GM19025 (cell line): Measurements from ENCODE around the gene TXNRD2.

Source experiments
- ATAC-seq: cut with Tn5 transposase; IDR thresholded peaks from one replicate; pipeline ENCODE4 v1.9.1; 2021; ENCODE audit warnings: mild to moderate bottlenecking, low read depth, moderate library complexity; ENCODE audit not compliant: unreplicated experiment

TXNRD2 gene

GRCh38 chr22:19981171-19981960 is 39.7 kb upstream of the TXNRD2 start:
- ATAC-seq = no peak

GRCh38 chr22:19980766-19981165 is 39.1 kb upstream of the TXNRD2 start:
- no peak for ATAC-seq

GRCh38 chr22:19979712-19980493 is 38.3 kb upstream of the TXNRD2 start:
- no peak for ATAC-seq

GRCh38 chr22:19978748-19979147 is 37.1 kb upstream of the TXNRD2 start:
- no peak for ATAC-seq

- ATAC-seq = no peak
Measured at GRCh38 chr22:19977296-19978243, 36.0 kb upstream of the TXNRD2 start.

GRCh38 chr22:19976671-19977070 is 35.1 kb upstream of the TXNRD2 start:
- ATAC-seq = no peak

GRCh38 chr22:19975707-19976035 is 34.1 kb upstream of the TXNRD2 start:
- ATAC-seq = no peak

GRCh38 chr22:19974935-19975706 is 33.5 kb upstream of the TXNRD2 start:
- no peak for ATAC-seq

GRCh38 chr22:19974268-19974861 is 32.7 kb upstream of the TXNRD2 start:
- no peak for ATAC-seq

GRCh38 chr22:19973551-19974267 is 32.1 kb upstream of the TXNRD2 start:
- no peak for ATAC-seq

- ATAC-seq = no peak
Measured at GRCh38 chr22:19972652-19973550, 31.3 kb upstream of the TXNRD2 start.

- no peak for ATAC-seq
Measured at GRCh38 chr22:19972251-19972650, 30.6 kb upstream of the TXNRD2 start.

GRCh38 chr22:19971276-19972124 is 29.9 kb upstream of the TXNRD2 start:
- ATAC-seq = no peak

- no peak for ATAC-seq
Measured at GRCh38 chr22:19970479-19971275, 29.1 kb upstream of the TXNRD2 start.

- ATAC-seq = no peak
Measured at GRCh38 chr22:19970031-19970478, 28.4 kb upstream of the TXNRD2 start.
